K562 (cell line): Measurements from ENCODE around the gene ADARB2. TPM values are rescaled to one million over a fixed set of nuclear protein-coding genes. Genes with fewer than 3 reads are reported as not detected.

ENCODE experiments used
- C11orf30 ChIP-seq: fragments of 450-650 bp; IDR thresholded peaks from 2 replicates; pipeline ENCODE4 v1.6.1; 2016; ENCODE audit warnings: low read depth, mild to moderate bottlenecking
- CHCHD3 ChIP-seq: fragments of 250-450 bp; sonication (Bioruptor Pico); IDR thresholded peaks from 2 replicates; pipeline ENCODE4 v2.1.2; 2022; ENCODE audit warnings: mild to moderate bottlenecking
- FUS ChIP-seq: fragments of 200-400 bp; formaldehyde crosslinking; optimal IDR thresholded peaks from 2 replicates; pipeline ENCODE3; 2017; ENCODE audit warnings: low read depth, low read length
- HDAC6 ChIP-seq: IDR thresholded peaks from 2 replicates; pipeline ENCODE4 v1.6.1; 2012; ENCODE audit warnings: low read depth, mild to moderate bottlenecking, control low read depth, inconsistent platforms, low read length, moderate library complexity
- MEIS2 ChIP-seq: fragments of 450-650 bp; IDR thresholded peaks from 2 replicates; pipeline ENCODE4 v1.6.1; 2014; ENCODE audit warnings: mild to moderate bottlenecking; ENCODE audit not compliant: partially characterized antibody
- MTA3 ChIP-seq: fragments of 450-650 bp; formaldehyde crosslinking; IDR thresholded peaks from 2 replicates; pipeline ENCODE4 v1.6.1; 2017; ENCODE audit warnings: mild to moderate bottlenecking, borderline replicate concordance
- MYC ChIP-seq, 2 experiments: fragments of 250-450 bp in 1 of 2; sonication (Bioruptor Pico) in 1 of 2; IDR thresholded peaks; 2 replicates each; pipeline versions ENCODE4 v1.5.1 to v1.6.1; 2012 to 2021; ENCODE audit warnings: low read depth in 2 of 2, borderline replicate concordance in 1 of 2, improper control_type of control experiment in 1 of 2, low read length in 1 of 2, mild to moderate bottlenecking in 1 of 2, moderate library complexity in 1 of 2
- NFIC ChIP-seq: fragments of 450-650 bp; IDR thresholded peaks from 2 replicates; pipeline ENCODE4 v1.6.1; 2017; ENCODE audit warnings: mild to moderate bottlenecking, inconsistent platforms
- PHTF2 ChIP-seq: fragments of 250-450 bp; sonication (Bioruptor Pico); IDR thresholded peaks from 2 replicates; pipeline ENCODE4 v1.5.0; 2021; ENCODE audit warnings: mild to moderate bottlenecking
- POLR2B ChIP-seq: fragments of 450-650 bp; IDR thresholded peaks from 2 replicates; pipeline ENCODE4 v1.6.1; 2018; ENCODE audit warnings: low read depth; ENCODE audit not compliant: partially characterized antibody
- POLR3A ChIP-seq: IDR thresholded peaks from 2 replicates; pipeline ENCODE4 v1.6.1; 2011; ENCODE audit warnings: borderline replicate concordance, mild to moderate bottlenecking, moderate library complexity; ENCODE audit not compliant: insufficient read length, insufficient read depth; ENCODE audit errors: extremely low read depth
- RBM34 ChIP-seq: fragments of 200-400 bp; formaldehyde crosslinking; IDR thresholded peaks from 2 replicates; pipeline ENCODE4 v1.6.1; 2018; ENCODE audit warnings: low read length, borderline replicate concordance; ENCODE audit not compliant: insufficient read depth
- TCF3 ChIP-seq: sonication (generic); formaldehyde crosslinking; IDR thresholded peaks from 2 replicates; pipeline ENCODE4 v1.4.0; 2020; ENCODE audit warnings: mild to moderate bottlenecking, missing genetic modification reagents
- ZFX ChIP-seq: sonication (generic); formaldehyde crosslinking; IDR thresholded peaks from 2 replicates; pipeline ENCODE4 v1.8.0; 2022; ENCODE audit warnings: mild to moderate bottlenecking, missing genetic modification reagents, moderate library complexity
- ZKSCAN1 ChIP-seq: fragments of 150-350 bp; IDR thresholded peaks from 2 replicates; pipeline ENCODE4 v1.6.1; 2016; ENCODE audit warnings: low read depth, low read length
- ZNF124 ChIP-seq: sonication (generic); formaldehyde crosslinking; IDR thresholded peaks from 2 replicates; pipeline ENCODE4 v1.8.1; 2022; ENCODE audit warnings: missing genetic modification reagents
- ZNF561 ChIP-seq: fragments of 450-650 bp; formaldehyde crosslinking; conservative IDR thresholded peaks from 2 replicates; pipeline ENCODE4 v1.4.0; 2020; ENCODE audit warnings: mild to moderate bottlenecking, moderate library complexity
- polyA plus RNA-seq, 8 experiments: library from polyadenylated mRNA; depleted of rRNA in 4 of 8; stranded (reverse) in 5 of 8; unstranded in 3 of 8; fragments of >200 nt; fragmentation: Nextera tagmentation in 2 of 8; fragmentation: Illumina TruSeq in 1 of 8; extraction: Ambion mirVana in 2 of 8; extraction: Trizol in 1 of 8; gene quantifications; 2 replicates each; pipeline versions ENCODE4 v1.2.1 to v1.2.3, GENCODE V29; 2011 to 2014; ENCODE audit warnings: inconsistent platforms in 1 of 8, missing spikeins in 1 of 8
- total RNA-seq, 7 experiments: library from RNA; depleted of rRNA in 6 of 7; stranded (reverse); fragments of >200 nt in 6 of 7; fragmentation: Illumina TruSeq in 2 of 7; extraction: Trizol in 2 of 7; gene quantifications; 2 replicates each; pipeline versions ENCODE4 v1.2.1 to v1.2.3, GENCODE V29; 2011 to 2021; ENCODE audit warnings: low replicate concordance in 1 of 7
- TF ChIP-seq, protein P1 (sequence below): sonication (generic); formaldehyde crosslinking; IDR thresholded peaks from 2 replicates; pipeline ENCODE4 v1.8.0; 2022; ENCODE audit warnings: mild to moderate bottlenecking, missing genetic modification reagents
- TF ChIP-seq, protein P2 (sequence below): fragments of 250-450 bp; sonication (Bioruptor Pico); IDR thresholded peaks from 2 replicates; pipeline ENCODE4 v1.5.1; 2021; ENCODE audit warnings: mild to moderate bottlenecking

The ADARB2 gene
- total and polyA plus RNA-seq, 9 of the 15 experiments (the other 6 are each of a cell fraction or from before 2014, with no cell fraction given), result not detected

DNA sequence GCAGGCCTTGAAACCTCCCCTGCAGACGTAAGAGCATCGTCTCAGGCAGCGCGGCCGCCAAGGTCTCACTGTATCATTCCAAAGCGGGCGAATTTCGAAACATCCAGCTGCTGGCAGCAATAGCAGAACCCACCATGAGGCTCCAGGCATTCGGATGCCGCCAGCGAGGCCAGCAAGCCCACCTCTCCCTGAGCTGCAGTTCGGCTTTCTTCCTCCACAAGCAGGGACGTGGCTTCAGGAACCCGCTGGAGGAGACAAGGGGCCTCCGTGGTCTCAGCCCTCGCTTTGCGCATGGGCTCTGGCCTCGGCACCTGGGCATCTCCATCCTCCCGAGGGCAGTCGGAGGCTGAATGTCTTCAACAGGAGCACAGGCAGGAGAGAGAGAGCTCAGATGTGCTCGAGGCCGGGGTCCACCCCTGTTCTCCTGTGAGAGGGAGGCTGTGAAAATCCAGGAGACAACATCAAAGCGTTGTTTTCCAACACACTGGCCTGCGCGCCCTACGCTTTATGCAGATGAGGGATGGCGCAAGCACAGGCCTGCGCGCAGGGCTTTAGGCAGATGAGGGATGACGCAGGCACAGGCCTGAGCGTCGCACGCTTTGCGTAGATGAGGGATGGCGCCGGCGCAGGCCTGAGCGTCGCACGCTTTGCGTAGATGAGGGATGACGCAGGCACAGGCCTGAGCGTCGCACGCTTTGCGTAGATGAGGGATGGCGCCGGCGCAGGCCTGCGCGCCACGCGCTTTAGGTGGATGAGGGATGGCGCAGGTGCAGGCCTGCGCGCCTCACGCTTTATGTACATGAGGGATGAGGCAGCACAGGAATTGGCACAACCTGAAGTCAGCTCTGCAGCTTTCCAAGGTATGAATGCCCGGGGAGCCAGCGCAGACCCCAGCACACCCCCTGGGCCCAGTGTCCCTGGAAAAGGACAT is 577.9 kb downstream of the ADARB2 start (continued):
- TF ChIP-seq, protein P1, sequence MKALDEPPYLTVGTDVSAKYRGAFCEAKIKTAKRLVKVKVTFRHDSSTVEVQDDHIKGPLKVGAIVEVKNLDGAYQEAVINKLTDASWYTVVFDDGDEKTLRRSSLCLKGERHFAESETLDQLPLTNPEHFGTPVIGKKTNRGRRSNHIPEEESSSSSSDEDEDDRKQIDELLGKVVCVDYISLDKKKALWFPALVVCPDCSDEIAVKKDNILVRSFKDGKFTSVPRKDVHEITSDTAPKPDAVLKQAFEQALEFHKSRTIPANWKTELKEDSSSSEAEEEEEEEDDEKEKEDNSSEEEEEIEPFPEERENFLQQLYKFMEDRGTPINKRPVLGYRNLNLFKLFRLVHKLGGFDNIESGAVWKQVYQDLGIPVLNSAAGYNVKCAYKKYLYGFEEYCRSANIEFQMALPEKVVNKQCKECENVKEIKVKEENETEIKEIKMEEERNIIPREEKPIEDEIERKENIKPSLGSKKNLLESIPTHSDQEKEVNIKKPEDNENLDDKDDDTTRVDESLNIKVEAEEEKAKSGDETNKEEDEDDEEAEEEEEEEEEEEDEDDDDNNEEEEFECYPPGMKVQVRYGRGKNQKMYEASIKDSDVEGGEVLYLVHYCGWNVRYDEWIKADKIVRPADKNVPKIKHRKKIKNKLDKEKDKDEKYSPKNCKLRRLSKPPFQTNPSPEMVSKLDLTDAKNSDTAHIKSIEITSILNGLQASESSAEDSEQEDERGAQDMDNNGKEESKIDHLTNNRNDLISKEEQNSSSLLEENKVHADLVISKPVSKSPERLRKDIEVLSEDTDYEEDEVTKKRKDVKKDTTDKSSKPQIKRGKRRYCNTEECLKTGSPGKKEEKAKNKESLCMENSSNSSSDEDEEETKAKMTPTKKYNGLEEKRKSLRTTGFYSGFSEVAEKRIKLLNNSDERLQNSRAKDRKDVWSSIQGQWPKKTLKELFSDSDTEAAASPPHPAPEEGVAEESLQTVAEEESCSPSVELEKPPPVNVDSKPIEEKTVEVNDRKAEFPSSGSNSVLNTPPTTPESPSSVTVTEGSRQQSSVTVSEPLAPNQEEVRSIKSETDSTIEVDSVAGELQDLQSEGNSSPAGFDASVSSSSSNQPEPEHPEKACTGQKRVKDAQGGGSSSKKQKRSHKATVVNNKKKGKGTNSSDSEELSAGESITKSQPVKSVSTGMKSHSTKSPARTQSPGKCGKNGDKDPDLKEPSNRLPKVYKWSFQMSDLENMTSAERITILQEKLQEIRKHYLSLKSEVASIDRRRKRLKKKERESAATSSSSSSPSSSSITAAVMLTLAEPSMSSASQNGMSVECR, result no peak
- TF ChIP-seq ZNF561 (CRISPR knock-in tag), result no peak
- peak; percentile 85 for TF ChIP-seq C11orf30
- no peak for TF ChIP-seq PHTF2 (CRISPR knock-in tag)
- 0 out of 2 replicates have a peak, but pooled peaks have one; percentile 29 for TF ChIP-seq HDAC6
- TF ChIP-seq RBM34, result no peak
- no peak for TF ChIP-seq POLR3A
- 0 out of 2 replicates have a peak, but pooled peaks have one; percentile 33 for TF ChIP-seq ZKSCAN1
- no peak for TF ChIP-seq TCF3 (CRISPR knock-in tag)
- TF ChIP-seq MEIS2, result no peak
- peak; percentile 97 for TF ChIP-seq MYC (IDR thresholded peaks at IDR 0.05; ENCODE audit: low read depth, low read length)
- TF ChIP-seq MYC (CRISPR knock-in tag; IDR thresholded peaks at IDR 0.05; ENCODE audit: borderline replicate concordance, low read depth), result no peak
- TF ChIP-seq, protein P2, sequence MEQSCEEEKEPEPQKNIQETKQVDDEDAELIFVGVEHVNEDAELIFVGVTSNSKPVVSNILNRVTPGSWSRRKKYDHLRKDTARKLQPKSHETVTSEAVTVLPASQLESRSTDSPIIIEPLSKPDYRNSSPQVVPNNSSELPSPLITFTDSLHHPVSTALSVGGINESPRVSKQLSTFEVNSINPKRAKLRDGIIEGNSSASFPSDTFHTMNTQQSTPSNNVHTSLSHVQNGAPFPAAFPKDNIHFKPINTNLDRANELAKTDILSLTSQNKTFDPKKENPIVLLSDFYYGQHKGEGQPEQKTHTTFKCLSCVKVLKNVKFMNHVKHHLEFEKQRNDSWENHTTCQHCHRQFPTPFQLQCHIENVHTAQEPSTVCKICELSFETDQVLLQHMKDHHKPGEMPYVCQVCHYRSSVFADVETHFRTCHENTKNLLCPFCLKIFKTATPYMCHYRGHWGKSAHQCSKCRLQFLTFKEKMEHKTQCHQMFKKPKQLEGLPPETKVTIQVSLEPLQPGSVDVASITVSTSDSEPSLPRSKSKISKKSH (CRISPR knock-in tag), result no peak
- TF ChIP-seq FUS, result no peak
- TF ChIP-seq POLR2B, result no peak
- peak; percentile 96 for TF ChIP-seq ZFX
- no peak for TF ChIP-seq NFIC
- peak; percentile 63; the same call in 1 of the 2 replicates for TF ChIP-seq MTA3
- TF ChIP-seq CHCHD3 (CRISPR knock-in tag), result no peak
- no peak for TF ChIP-seq ZNF124
